ENCODE data around the gene SLC17A9.

The SLC17A9 gene

GRCh38 chr20:62969939-62970306 lies 17.4 kb downstream of the SLC17A9 start:
- DNase-seq, result no peak

DNA sequence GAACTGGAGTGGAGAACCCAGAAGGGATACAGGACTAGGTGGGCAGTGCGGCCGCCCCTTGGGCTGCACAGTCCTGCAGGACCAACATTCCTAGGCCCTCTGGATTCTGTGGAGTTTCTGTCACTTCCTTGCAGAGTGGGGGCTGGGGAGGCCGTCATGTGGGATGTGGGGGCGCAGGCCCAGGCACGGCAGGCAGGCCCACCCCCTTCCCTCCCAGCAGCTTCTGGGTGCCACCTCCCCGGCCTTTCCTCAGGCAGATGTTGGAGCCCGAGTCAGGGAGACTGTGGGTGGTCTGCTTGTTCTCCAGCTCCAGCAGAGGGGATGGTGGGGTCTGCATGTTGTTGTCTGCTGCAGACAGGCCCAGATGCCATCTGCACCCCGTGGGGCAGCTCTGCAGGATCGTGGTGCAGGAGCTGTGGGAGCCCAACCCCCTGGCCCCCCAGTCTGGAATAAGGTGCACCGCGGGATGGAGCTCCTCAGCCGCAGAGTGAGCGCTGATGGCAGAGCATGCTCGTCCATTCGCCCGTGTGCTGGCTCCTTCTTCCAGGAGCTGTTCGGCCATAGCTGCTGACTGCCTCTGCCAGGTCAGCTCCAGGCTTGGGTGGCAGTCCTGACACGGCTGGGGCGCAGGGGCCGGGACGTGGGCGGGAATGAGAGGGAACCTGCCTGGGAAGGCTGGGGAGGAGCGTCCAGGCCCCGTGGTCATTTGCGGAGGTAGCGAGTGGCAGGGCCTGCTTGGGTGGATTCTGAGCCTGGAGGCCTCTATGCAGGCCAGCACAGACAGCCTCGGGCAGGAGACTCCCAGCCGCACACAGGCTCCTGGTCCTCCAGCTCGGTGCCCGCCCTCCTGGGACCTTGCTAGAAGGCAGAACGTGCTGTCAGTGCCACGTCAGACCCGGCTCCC lies 18.1 kb downstream of the SLC17A9 start:
- no peak for DNase-seq

DNA sequence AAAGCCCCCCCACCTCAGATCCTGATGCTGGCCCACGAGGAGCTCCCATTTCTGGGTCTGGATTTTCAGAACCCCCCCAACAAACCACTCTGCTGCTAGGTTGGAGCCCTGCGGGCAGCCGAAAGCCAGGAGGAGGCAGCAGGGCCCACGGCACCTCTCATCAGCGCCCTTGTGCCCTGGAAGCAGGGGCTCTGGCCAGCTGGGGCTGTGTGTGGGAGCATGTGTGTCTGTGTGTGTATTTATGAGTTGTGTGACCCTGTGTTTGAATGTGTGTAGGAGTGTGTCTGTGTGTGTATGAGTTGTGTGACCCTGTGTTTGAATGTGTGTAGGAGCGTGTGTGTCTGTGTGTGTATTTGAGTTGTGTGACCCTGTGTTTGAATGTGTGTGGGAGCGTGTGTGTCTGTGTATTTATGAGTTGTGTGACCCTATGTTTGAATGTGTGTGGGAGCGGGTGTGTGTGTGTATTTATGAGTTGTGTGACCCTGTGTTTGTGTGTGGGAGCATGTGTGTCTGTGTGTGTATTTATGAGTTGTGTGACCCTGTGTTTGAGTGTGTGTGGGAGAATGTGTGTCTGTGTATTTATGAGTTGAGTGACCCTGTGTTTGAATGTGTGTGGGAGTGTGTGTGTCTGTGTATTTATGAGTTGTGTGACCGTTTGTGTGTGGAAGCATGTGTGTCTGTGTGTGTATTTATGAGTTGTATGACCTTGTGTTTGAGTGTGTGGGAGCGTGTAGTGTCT lies 18.9 kb downstream of the SLC17A9 start:
- DNase-seq, result no peak

DNA sequence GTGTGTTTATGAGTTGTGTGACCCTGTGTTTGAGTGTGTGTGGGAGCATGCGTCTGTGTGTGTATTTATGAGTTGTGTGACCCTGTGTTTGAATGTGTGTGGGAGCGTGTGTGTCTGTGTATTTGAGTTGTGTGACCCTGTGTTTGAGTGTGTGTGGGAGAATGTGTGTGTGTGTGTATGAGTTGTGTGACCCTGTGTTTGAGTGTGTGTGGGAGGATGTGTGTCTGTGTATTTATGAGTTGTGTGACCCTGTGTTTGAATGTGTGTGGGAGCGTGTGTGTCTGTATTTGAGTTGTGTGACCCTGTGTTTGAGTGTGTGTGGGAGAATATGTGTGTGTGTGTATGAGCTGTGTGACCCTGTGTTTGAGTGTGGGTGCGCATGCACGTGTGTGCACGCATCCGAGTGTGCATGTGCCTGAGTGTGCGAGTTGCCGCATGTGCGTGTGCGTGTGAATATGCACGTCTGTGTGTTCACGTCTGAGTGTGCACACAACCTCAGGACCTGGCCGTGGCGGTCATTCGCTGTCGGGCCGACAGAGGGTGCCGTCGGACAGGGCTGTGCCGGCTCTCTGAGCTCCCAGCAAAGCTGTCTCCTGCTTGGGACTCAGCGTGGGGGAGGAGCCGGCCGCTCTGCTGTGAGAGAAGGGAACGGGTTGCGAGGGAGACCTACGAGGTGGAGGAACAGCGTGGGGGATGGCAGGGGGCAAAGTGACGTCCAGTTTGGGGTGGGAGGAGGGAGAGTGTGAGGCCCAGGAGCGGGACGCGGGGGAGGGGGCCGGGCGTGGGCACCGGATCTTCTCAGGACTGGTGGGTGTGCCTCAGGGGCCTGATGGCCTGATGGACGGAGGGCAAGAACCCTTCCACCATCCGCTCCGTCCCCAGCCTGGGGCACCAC lies 19.7 kb downstream of the SLC17A9 start:
- DNase-seq, result peak; percentile 73

DNA sequence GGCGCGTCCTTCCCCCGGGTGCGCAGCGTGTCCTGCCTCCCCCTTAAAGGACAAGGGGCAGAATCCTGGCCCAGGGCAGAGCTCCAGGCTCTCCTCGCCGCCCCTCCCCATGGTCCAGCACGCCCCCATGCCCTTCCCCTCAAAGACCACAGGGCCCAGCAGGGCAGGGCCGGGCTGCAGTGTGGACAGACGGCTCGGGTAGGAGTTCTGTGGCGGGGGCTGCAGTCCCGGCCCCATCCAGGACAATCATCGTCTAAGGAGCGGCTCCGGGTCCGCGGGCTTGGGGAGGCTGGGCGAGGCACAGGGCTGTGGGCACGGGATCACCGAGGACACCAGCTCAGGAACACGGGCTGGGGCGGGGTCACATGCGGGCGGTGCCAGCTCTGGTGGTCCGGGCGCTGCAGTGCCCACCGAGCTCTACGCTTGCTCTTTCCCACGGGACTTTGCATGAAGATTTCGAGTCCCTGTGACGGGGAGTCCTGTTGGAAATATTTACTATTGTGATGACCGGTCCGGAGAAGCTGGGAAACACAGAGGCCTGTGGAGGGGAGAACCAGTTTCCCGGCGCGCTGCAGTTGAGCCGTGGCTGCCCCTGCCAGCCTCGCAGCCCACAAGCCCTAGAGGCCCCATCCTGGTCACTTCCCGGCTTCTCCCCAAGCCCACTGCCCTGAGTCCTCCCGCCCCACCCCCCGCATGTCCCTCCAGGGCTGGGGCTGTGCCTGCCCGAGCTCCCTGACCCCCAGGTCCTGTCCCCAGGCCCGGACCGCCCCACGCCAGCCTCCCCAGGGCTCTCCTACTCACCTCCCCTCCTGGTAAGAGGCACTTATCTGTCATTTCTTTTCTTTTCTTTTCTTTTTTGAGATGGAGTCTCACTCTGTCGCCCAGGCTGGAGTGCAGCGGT lies 20.6 kb downstream of the SLC17A9 start:
- no peak for DNase-seq

DNA sequence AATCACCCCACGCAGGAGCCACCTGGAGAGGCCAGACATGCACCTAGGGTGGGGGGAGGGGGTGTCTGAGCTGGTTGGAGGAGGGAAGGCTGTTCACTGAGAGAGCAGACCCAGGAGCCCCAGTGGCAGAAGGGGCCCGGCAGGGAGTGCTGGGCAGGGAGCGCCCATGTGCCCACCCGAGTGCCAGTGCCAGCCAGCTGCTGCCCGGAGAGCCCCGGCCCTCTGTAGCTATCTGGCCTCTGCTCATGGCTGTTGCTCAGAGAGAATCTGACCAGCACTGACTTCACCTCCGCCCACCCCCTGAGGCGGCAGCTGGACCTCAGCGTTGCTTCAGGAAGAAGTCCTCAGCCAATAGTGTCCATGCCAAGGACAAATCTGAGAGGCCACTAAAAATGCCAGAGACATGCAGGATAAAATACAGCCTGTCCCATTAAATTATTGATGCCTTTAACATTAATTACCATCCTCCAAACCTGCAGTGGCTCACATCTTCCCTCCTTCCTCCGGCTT lies 22.8 kb downstream of the SLC17A9 start:
- DNase-seq, result no peak

GRCh38 chr20:62975812-62976508 lies 23.5 kb downstream of the SLC17A9 start:
- no peak for DNase-seq

DNA sequence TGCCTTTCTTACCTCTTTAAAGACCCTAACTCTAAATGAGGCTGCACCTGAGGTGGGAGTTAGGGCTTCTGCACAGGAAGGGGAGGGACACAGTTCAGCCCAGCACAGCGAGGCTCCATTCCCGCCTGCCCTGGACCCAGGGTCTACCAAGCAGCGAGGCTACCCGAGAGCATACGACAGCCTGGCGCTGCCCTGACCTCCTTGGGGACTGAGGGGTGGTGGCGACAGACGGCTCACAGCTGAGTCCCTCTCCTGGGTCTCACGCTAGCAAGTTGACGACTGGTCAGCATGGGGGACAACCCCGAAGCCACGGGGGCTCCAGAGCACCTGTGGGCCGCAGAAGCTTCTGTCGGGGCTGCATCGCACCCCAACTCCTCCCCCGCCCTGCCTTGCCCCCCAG lies 24.4 kb downstream of the SLC17A9 start:
- no peak for DNase-seq

- peak; percentile 64 for DNase-seq
Measured at GRCh38 chr20:62977613-62978560, 25.4 kb downstream of the SLC17A9 start.

GRCh38 chr20:62978561-62978943 lies 26.0 kb downstream of the SLC17A9 start:
- no peak for DNase-seq

- DNase-seq, result no peak
Measured at GRCh38 chr20:62979310-62979709, 26.8 kb downstream of the SLC17A9 start.

- DNase-seq, result no peak
Measured at GRCh38 chr20:62979876-62980373, 27.4 kb downstream of the SLC17A9 start.

DNA sequence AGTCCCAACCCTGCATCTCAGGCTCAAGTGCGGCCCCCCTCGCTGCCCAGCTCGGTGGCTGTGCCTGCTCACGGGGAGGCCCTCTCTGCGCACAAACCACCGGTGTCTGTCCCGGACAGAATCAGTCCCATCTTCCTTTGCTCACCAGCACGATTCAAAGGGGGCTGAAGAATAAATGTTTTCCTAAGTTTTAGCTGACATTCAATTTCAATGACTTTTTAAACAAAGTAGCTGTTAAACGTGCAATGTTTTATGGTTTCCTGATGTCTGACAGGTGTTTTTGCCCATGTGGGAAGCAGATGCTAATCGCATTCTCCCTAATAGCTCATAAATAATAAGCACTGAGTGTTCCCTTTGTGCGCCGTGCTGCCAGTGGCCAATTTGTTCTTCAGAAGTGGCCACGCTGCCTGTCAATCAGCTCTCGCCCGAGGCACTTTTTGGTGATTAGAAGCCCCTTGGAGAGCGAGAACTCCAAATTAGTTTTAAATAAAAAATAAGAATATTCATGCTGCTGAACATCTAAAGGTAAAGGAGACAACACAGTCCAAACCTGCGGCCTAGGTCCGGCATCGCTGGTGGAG lies 28.0 kb downstream of the SLC17A9 start:
- no peak for DNase-seq

DNA sequence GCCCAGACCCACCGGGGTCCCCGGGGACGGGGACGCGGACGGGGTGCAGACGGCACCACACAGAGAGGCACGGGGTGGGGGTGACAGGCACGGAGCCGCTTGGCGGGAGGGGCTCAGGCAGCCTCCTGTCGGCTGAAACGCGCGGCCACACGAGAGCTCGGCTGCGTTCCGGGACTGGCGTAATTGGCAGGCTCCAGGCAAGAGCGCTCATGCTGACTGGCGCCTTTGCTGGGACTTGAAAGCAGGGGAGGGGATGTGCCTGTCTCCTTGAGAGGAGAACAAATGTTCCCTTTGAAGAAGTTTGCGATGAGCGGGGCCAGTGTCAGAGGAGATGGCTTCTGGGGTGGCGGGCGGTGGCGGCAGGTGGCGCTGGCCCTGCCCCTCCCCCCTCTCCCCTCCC lies 28.5 kb downstream of the SLC17A9 start:
- peak; percentile 23 for DNase-seq

GRCh38 chr20:62982124-62983075 lies 29.9 kb downstream of the SLC17A9 start:
- no peak for DNase-seq

DNA sequence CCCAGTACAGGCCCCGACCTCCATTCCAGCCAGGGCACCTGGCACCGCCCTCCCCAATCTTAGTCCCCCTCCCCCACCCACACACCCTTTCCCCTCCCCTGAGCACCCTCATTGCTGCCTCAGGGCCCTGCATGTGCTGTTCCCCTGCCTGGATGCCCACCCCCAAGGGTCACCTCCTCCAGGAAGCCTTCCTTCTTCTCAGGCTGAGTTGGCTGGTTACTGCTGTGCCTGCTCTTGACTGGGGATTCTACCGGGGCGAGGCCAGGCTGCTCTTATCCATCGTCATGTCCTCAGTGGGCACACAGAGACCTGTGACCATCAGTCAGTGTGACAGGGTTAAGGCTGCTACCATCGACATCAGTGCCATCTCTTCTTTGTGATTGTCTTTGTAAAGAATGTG lies 30.7 kb downstream of the SLC17A9 start:
- DNase-seq, result no peak

GRCh38 chr20:62984666-62985443 lies 32.3 kb downstream of the SLC17A9 start:
- DNase-seq, result no peak

DNA sequence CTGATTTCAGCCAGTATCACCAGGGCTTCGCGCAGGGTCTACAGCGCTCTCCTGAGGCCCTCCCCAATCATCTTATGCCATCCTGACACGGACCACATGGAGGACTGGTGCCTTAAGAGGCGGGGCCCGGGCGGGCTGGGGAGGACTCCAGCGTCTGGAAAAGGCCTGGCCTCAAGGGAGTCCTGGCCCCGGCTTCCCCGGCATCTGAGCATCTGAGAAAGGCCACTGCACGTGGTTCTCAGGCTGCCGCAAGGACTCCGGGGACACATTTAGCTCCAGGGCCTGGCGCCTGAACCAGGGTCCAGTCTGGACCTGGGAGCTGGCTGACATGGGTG lies 32.9 kb downstream of the SLC17A9 start:
- DNase-seq, result no peak
